Measurements from ENCODE around the gene CCDC87.
"Not testable (repeated sequence)": the region's sequence is repeated elsewhere in the genome, so short reads cannot be mapped to it uniquely, and the experiment has no call there.

GRCh38 chr11:66585447-66585846 is 7.4 kb downstream of the CCDC87 start:
- TF ChIP-seq CTCF (conservative IDR thresholded peaks at IDR 0.05; ENCODE audit: low read length); EZH2phosphoT487 (IDR thresholded peaks at IDR 0.05; ENCODE audit: borderline replicate concordance): not testable (repeated sequence)

Data from Loucy (cell line).